Naive thymus-derived CD8-positive, alpha-beta T cell (primary cell): ENCODE data around the gene MYPOP. TPM values are rescaled to one million over a fixed set of nuclear protein-coding genes. Genes with fewer than 3 reads are reported as not detected.

Experiments used
- ATAC-seq, 2 donors: fragments of 150-1000 bp; cut with Tn5 transposase in 1 of 2; sonication (Bioruptor Pico), chemical (Tn5 transposase) in 1 of 2; 1 replicate in 1 of 2; 2 replicates in 1 of 2; pipeline ENCODE4 v1.10.0; 2021; ENCODE audit warnings: mild to moderate bottlenecking in 2 of 2, moderate library complexity in 2 of 2
- POLR2A ChIA-PET: fragments of 350-600 bp; sonication (Branson Sonifier 250); formaldehyde crosslinking; loops from one replicate; lab custom pipeline; 2021; ENCODE audit warnings: antibody characterized with exemption; lab: Charles Lee
- DNase-seq, 10 donors: peaks; one replicate each; pipeline versions ENCODE4 v3.0.0 to v3.0.0-alpha.2; 2020 to 2022
- H3K27ac Mint-ChIP-seq, 10 donors: one replicate each; pipeline ENCODE4 v1.8.0; 2020 to 2022; ENCODE audit warnings: mild to moderate bottlenecking in 10 of 10, mixed read lengths in 10 of 10, moderate library complexity in 4 of 10, inconsistent platforms in 1 of 10
- H3K27me3 Mint-ChIP-seq, 5 donors: one replicate each; pipeline ENCODE4 v1.8.0; 2021 to 2022; ENCODE audit warnings: mixed read lengths in 5 of 5
- H3K36me3 Mint-ChIP-seq, 3 donors: one replicate each; pipeline ENCODE4 v1.8.0; 2020 to 2022; ENCODE audit warnings: mixed read lengths in 3 of 3, mild to moderate bottlenecking in 2 of 3, inconsistent platforms in 1 of 3
- H3K4me1 Mint-ChIP-seq, 4 donors: one replicate each; pipeline ENCODE4 v1.8.0; 2021 to 2022; ENCODE audit warnings: mixed read lengths in 4 of 4
- H3K4me3 Mint-ChIP-seq, 10 donors: one replicate each; pipeline ENCODE4 v1.8.0; 2020 to 2022; ENCODE audit warnings: mild to moderate bottlenecking in 10 of 10, mixed read lengths in 10 of 10, moderate library complexity in 6 of 10, inconsistent platforms in 1 of 10
- H3K9me3 Mint-ChIP-seq, 9 donors: one replicate each; pipeline ENCODE4 v1.8.0; 2020 to 2022; ENCODE audit warnings: mixed read lengths in 9 of 9, mild to moderate bottlenecking in 3 of 9, inconsistent platforms in 1 of 9, moderate library complexity in 1 of 9
- polyA plus RNA-seq, 3 donors: library from polyadenylated mRNA; unstranded; fragments of 300-500 nt; fragmentation: Illumina TruSeq; gene quantifications; one replicate each; pipeline ENCODE4 v1.2.3, GENCODE V29; 2021
- total RNA-seq, 8 experiments: library from RNA in 2 of 8; stranded (reverse) in 2 of 8; gene quantifications; one replicate each; pipeline ENCODE4 v1.2.3 and lab custom pipeline; 2021 to 2026

Gene MYPOP
- total and polyA plus RNA-seq, 5 experiments from 2014 or later, result 0.23 to 10.9 (median 10.5) TPM; not detected in 2

GRCh38 chr19:45924891-45925447 is 22.6 kb upstream of the MYPOP start:
- DNase-seq (no peak), ATAC-seq (no peak)
- Mint-ChIP-seq H3K27ac (no peak overlapping the region), H3K9me3 (no peaks in the 10 kb centered on the region), H3K4me3 (no peak overlapping the region), H3K36me3 (no peaks in the 10 kb centered on the region), H3K4me1 (peaks cover 9 to 11% (median 10%) of the 10 kb centered on the region in 4 donors), H3K27me3 (peaks cover 0 to 9% (median 3%) of the 10 kb centered on the region in 5 donors)
- POLR2A ChIA-PET, result no interaction called here

- Mint-ChIP-seq H3K4me1 (peaks cover 0 to 5% (median 3%) of the 10 kb centered on the region in 4 donors), H3K27me3 (peaks cover 0 to 11% (median 0%) of the 10 kb centered on the region in 5 donors)
- POLR2A ChIA-PET, result no interaction called here
Measured at GRCh38 chr19:45922281-45922680, 19.9 kb upstream of the MYPOP start.

GRCh38 chr19:45920458-45920857 is 18.0 kb upstream of the MYPOP start:
- peaks cover 0 to 14% (median 5%) of the 10 kb centered on the region in 5 donors for H3K27me3 Mint-ChIP-seq
- DNase-seq, result no peak
- H3K36me3 Mint-ChIP-seq, result no peaks in the 10 kb centered on the region
- peaks cover 0 to 2% (median 0%) of the 10 kb centered on the region in 4 donors for H3K4me1 Mint-ChIP-seq
- no peaks in the 10 kb centered on the region for H3K9me3 Mint-ChIP-seq
- ATAC-seq, result no peak
- no peak overlapping the region for H3K27ac Mint-ChIP-seq
- H3K4me3 Mint-ChIP-seq, result no peak overlapping the region
- POLR2A ChIA-PET, result no interaction called here

More at GRCh38 chr19:45922281-45922680, 19.9 kb upstream of the MYPOP start:
- H3K9me3 Mint-ChIP-seq, result no peaks in the 10 kb centered on the region
- peak in 1 of 2 donors; percentile 42 for ATAC-seq
- peak overlapping the region in 1 of 10 donors; percentile 63 for H3K27ac Mint-ChIP-seq
- H3K36me3 Mint-ChIP-seq, result no peaks in the 10 kb centered on the region
- H3K4me3 Mint-ChIP-seq, result no peak overlapping the region
- no peak for DNase-seq

- POLR2A ChIA-PET, result no interaction called here
- DNase-seq (no peak), ATAC-seq (no peak)
- Mint-ChIP-seq H3K36me3 (no peaks in the 10 kb centered on the region), H3K27ac (no peak overlapping the region), H3K27me3 (peaks cover 0 to 15% (median 8%) of the 10 kb centered on the region in 5 donors), H3K4me3 (no peak overlapping the region), H3K4me1 (no peaks in the 10 kb centered on the region), H3K9me3 (no peaks in the 10 kb centered on the region)
Measured at GRCh38 chr19:45919678-45920077, 17.3 kb upstream of the MYPOP start.

- Mint-ChIP-seq H3K27ac (no peak overlapping the region), H3K4me3 (no peak overlapping the region), H3K9me3 (no peaks in the 10 kb centered on the region), H3K27me3 (peaks cover under 1 to 15% (median 9%) of the 10 kb centered on the region in 5 donors), H3K4me1 (no peaks in the 10 kb centered on the region), H3K36me3 (no peaks in the 10 kb centered on the region)
- no peak for ATAC-seq
- DNase-seq, result no peak
- POLR2A ChIA-PET, result no interaction called here
Measured at GRCh38 chr19:45918721-45919120, 16.3 kb upstream of the MYPOP start.

- POLR2A ChIA-PET, result no interaction called here
- Mint-ChIP-seq H3K9me3 (no peaks in the 10 kb centered on the region), H3K27me3 (peaks cover 8 to 26% (median 14%) of the 10 kb centered on the region in 5 donors), H3K4me1 (no peaks in the 10 kb centered on the region), H3K27ac (no peak overlapping the region), H3K36me3 (no peaks in the 10 kb centered on the region), H3K4me3 (no peak overlapping the region)
- DNase-seq (no peak), ATAC-seq (no peak)
Measured at GRCh38 chr19:45917421-45918091, 15.1 kb upstream of the MYPOP start.

- Mint-ChIP-seq H3K4me3 (no peak within 1 kb of the TSS), H3K27ac (no peak within 1 kb of the TSS)
- no peak for ATAC-seq
Measured at GRCh38 chr19:45913874-45914830, 11.7 kb upstream of the MYPOP start, which contains the start of gene NANOS2. TSS of gene NANOS2 (minus strand) at chr19:45914778. CDS start at chr19:45914693, 85 bp downstream.

GRCh38 chr19:45911291-45911690 is 8.9 kb upstream of the MYPOP start:
- Mint-ChIP-seq H3K27me3 (peaks cover 10 to 44% (median 33%) of the 10 kb centered on the region in 5 donors), H3K36me3 (no peaks in the 10 kb centered on the region), H3K9me3 (no peaks in the 10 kb centered on the region), H3K27ac (no peak overlapping the region), H3K4me1 (no peaks in the 10 kb centered on the region), H3K4me3 (no peak overlapping the region)
- DNase-seq (no peak), ATAC-seq (no peak)
- POLR2A ChIA-PET, result interaction anchor here (1.2 kb wide), 1 partner anchor 9 kb away, joined by 5 read pairs; the partner anchor contains the start of gene MYPOP

More at GRCh38 chr19:45913874-45914830, 11.7 kb upstream of the MYPOP start, which contains the start of gene NANOS2:
- POLR2A ChIA-PET, result no interaction called here
- H3K36me3 Mint-ChIP-seq, result no peaks in the 10 kb centered on the region
- H3K27me3 Mint-ChIP-seq, result peaks cover 8 to 51% (median 27%) of the 10 kb centered on the region in 5 donors
- H3K9me3 Mint-ChIP-seq, result no peaks in the 10 kb centered on the region
- no peaks in the 10 kb centered on the region for H3K4me1 Mint-ChIP-seq
- DNase-seq, result no peak

- POLR2A ChIA-PET, result interaction anchor here (0.5 kb wide), 1 partner anchor 1212 kb away, joined by 4 read pairs; no protein-coding TSS in a partner anchor
- H3K27ac Mint-ChIP-seq, result peak overlapping the region in 1 of 10 donors; percentile 7
- H3K27me3 Mint-ChIP-seq, result peaks cover 9 to 40% (median 28%) of the 10 kb centered on the region in 5 donors
- ATAC-seq (no peak), DNase-seq (no peak)
- no peak overlapping the region for H3K4me3 Mint-ChIP-seq
- peaks cover 0 to under 1% (median under 1%) of the 10 kb centered on the region in 4 donors for H3K4me1 Mint-ChIP-seq
- H3K36me3 Mint-ChIP-seq, result no peaks in the 10 kb centered on the region
- no peaks in the 10 kb centered on the region for H3K9me3 Mint-ChIP-seq
Measured at GRCh38 chr19:45908956-45909355, 6.5 kb upstream of the MYPOP start.

- no peaks in the 10 kb centered on the region for H3K36me3 Mint-ChIP-seq
- H3K27me3 Mint-ChIP-seq, result peaks cover 4 to 20% (median 15%) of the 10 kb centered on the region in 5 donors
- DNase-seq (no peak), ATAC-seq (no peak)
- H3K27ac Mint-ChIP-seq, result peak overlapping the region in 1 of 10 donors; percentile 75
- no peaks in the 10 kb centered on the region for H3K9me3 Mint-ChIP-seq
- no peak overlapping the region for H3K4me3 Mint-ChIP-seq
- H3K4me1 Mint-ChIP-seq, result peaks cover 3 to 14% (median 11%) of the 10 kb centered on the region in 4 donors
- POLR2A ChIA-PET, result no interaction called here
Measured at GRCh38 chr19:45906221-45906620, 3.8 kb upstream of the MYPOP start.

- H3K4me1 Mint-ChIP-seq, result peaks cover 5 to 24% (median 21%) of the 10 kb centered on the region in 4 donors
- H3K36me3 Mint-ChIP-seq, result peaks cover 0 to 1% (median 0%) of the 10 kb centered on the region in 3 donors
- H3K27ac Mint-ChIP-seq, result no peak overlapping the region
- ATAC-seq (no peak), DNase-seq (no peak)
- H3K4me3 Mint-ChIP-seq, result no peak overlapping the region
- POLR2A ChIA-PET, result no interaction called here
- H3K9me3 Mint-ChIP-seq, result no peaks in the 10 kb centered on the region
- H3K27me3 Mint-ChIP-seq, result peaks cover 4 to 10% (median 9%) of the 10 kb centered on the region in 5 donors
Measured at GRCh38 chr19:45905011-45905410, 2.6 kb upstream of the MYPOP start.
